ENCODE results near the gene F2RL3.

DNA sequence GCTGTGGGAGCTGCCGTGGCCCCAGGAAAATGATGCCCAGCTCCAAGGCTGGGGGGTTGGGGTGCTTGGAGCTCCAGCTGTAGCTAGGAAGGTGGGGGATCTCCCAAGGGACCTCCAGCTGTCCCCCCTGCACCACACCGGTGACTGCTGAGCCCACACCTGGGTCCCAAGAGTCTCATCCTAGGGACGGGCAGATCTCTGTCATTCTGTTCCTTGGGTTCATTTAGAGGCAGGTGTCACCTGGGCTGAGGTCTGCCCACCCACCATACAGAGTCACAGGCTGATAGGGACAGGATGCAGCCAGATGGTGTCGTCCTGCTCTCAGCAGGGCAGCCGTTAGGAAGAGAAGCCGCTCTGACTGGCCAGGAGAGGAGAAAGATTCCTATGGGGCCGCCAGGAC is 5.3 kb downstream of the F2RL3 start:
- TF ChIP-seq, protein P1, sequence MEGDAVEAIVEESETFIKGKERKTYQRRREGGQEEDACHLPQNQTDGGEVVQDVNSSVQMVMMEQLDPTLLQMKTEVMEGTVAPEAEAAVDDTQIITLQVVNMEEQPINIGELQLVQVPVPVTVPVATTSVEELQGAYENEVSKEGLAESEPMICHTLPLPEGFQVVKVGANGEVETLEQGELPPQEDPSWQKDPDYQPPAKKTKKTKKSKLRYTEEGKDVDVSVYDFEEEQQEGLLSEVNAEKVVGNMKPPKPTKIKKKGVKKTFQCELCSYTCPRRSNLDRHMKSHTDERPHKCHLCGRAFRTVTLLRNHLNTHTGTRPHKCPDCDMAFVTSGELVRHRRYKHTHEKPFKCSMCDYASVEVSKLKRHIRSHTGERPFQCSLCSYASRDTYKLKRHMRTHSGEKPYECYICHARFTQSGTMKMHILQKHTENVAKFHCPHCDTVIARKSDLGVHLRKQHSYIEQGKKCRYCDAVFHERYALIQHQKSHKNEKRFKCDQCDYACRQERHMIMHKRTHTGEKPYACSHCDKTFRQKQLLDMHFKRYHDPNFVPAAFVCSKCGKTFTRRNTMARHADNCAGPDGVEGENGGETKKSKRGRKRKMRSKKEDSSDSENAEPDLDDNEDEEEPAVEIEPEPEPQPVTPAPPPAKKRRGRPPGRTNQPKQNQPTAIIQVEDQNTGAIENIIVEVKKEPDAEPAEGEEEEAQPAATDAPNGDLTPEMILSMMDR (IDR thresholded peaks at IDR 0.05), result no peak
- no peak for TF ChIP-seq POLR2AphosphoS5 (IDR thresholded peaks at IDR 0.05)
